ENCODE results near the gene SV2B. TPM values are rescaled to one million over a fixed set of nuclear protein-coding genes. Genes with fewer than 3 reads are reported as not detected.

SV2B gene
- total and polyA plus RNA-seq, 9 of the 15 experiments (the other 6 are each of a cell fraction or from before 2014, with no cell fraction given) = 0.01 to 0.25 (median 0.11) TPM

DNA sequence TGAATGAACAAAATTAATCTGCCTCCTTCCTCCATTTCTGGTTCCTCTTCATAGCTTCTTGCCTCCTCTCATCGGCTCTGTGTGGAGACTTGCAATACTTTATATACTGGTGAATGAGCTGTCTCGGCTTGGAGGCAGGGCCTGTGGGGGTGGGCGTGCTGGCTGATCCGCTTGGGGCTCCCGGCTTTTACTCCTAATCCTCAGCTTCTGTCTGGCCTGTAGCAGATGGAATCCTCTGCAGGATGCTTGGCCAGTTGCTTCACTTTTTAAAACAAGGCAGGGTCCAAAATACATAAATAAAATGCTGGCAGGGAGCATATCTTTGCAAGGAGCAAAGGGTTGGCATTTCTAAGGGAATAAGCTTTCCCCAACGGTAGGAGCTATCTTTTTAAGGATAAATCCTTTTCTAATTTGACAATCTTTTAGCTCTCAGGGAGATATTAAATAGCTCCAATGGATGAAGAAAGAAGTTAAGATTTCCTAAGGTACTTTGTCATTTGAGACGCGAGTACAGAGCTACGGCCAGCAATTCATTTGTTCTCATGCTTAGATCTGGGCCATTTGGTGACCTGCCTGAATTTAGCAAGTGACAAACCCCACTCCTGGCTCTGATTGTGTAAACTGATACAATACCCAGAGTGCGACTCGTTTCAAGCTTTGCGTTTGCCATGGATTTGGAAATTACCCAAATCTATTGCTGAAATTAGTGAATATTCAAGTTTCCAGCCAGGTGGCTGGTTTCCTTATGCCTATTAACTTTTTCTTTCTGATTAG is 18.9 kb downstream of the SV2B start:
- Histone ChIP-seq H3K27me3 (ENCODE audit: control insufficient read depth in 2 of 2, insufficient read depth in 2 of 2, low read length in 2 of 2) (peaks cover 10 to 20% of the 10 kb centered on the region in 2 experiments; a peak in 3 of 5 replicates), H3K27ac (ENCODE audit: extremely low read depth, low read depth, low read length) (no peak overlapping the region), H2AFZ (ENCODE audit: low read depth, low read length) (no peak overlapping the region), H3K4me3 (no peak overlapping the region), H3K4me2 (ENCODE audit: insufficient read depth, low read length) (no peak overlapping the region), H3K79me2 (ENCODE audit: control insufficient read depth, insufficient read depth, low read length) (no peaks in the 10 kb centered on the region), H3K36me3 (ENCODE audit: control insufficient read depth, insufficient read depth, low read length) (no peaks in the 10 kb centered on the region), H3K4me1 (replicated peaks in 1 of 2; ENCODE audit: control insufficient read depth in 2 of 2, insufficient read depth in 2 of 2, low read length in 2 of 2) (no peaks in the 10 kb centered on the region), H3K9me3 (replicated peaks; ENCODE audit: control insufficient read depth, insufficient read depth, low read depth, low read length) (no peaks in the 10 kb centered on the region), H3K9ac (ENCODE audit: insufficient read depth in 1 of 2, low read depth in 2 of 2, low read length in 2 of 2) (no peak overlapping the region), H3K9me1 (ENCODE audit: control insufficient read depth, insufficient read depth, low read length) (no peaks in the 10 kb centered on the region), H4K20me1 (replicated peaks; ENCODE audit: control insufficient read depth, insufficient read depth, low read length) (no peaks in the 10 kb centered on the region)
- TF ChIP-seq GATAD2A (IDR thresholded peaks at IDR 0.05) = no peak
- TF ChIP-seq ZNF707 (CRISPR knock-in tag; conservative IDR thresholded peaks at IDR 0.05) = peak; percentile 80
- no TSS peak for BruUV-seq (replicated peaks)
- ChIA-PET CTCF (ENCODE audit: low intra/inter-chr PET ratio) (no interaction called here), POLR2A (interaction anchor here (1.0 kb wide), 1 partner anchor 8 kb away, joined by 4 read pairs; no protein-coding TSS in a partner anchor)
- no peak for ATAC-seq
- WGBS (ENCODE audit: insufficient coverage, low coverage, missing lambda C conversion rate) = under 1% methylated on average over 12 of the region's 12 CpGs
- intact Hi-C loops (cut with micrococcal nuclease) (no loop called here), in situ Hi-C loops (cut with MboI) (no loop called here)
- no peak for FAIRE-seq
- no peak for DNase-seq (ENCODE audit: extremely low read depth in 1 of 4, low spot score in 3 of 4)

DNA sequence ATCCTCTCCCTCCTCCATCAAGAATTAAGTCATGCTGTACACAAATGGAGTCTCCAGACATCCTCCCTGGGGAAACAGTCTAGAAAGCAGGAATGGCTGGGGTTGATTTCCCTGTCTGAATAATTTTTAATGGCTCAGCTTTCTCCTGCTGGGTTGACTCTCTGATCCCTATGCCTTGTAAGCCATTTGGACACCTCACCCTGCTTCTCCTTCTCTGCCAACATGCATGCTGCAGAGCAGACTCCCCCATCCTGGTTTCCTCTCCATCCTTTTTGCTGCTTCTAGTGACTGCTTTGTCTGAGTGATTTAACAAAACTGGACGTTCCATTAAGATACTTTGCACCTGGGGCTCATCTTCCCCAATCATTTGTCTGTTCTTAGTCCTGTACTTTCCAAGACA is 22.2 kb downstream of the SV2B start:
- H3K9me1 ChIP-seq (ENCODE audit: control insufficient read depth, insufficient read depth, low read length) = no peaks in the 10 kb centered on the region
- no TSS peak for BruUV-seq (replicated peaks)
- H3K4me2 ChIP-seq (ENCODE audit: insufficient read depth, low read length) = no peak overlapping the region
- H3K36me3 ChIP-seq (ENCODE audit: control insufficient read depth, insufficient read depth, low read length) = no peaks in the 10 kb centered on the region
- intact Hi-C loops (cut with micrococcal nuclease) (no loop called here), in situ Hi-C loops (cut with MboI) (no loop called here)
- ChIA-PET POLR2A (interaction anchor here (0.7 kb wide), 1 partner anchor 22 kb away, joined by 3 read pairs; the partner anchor contains the start of gene SV2B), CTCF (ENCODE audit: low intra/inter-chr PET ratio) (no interaction called here)
- TF ChIP-seq ZNF217 (CRISPR knock-in tag; IDR thresholded peaks at IDR 0.05) = no peak
- no peak for TF ChIP-seq RB1 (IDR thresholded peaks at IDR 0.05; ENCODE audit: low read depth)
- TF ChIP-seq ZNF140 (CRISPR knock-in tag; IDR thresholded peaks at IDR 0.05) = no peak
- no peak for TF ChIP-seq U2AF1 (optimal IDR thresholded peaks at IDR 0.05; ENCODE audit: low read depth, low read length)
- TF ChIP-seq, protein P1, sequence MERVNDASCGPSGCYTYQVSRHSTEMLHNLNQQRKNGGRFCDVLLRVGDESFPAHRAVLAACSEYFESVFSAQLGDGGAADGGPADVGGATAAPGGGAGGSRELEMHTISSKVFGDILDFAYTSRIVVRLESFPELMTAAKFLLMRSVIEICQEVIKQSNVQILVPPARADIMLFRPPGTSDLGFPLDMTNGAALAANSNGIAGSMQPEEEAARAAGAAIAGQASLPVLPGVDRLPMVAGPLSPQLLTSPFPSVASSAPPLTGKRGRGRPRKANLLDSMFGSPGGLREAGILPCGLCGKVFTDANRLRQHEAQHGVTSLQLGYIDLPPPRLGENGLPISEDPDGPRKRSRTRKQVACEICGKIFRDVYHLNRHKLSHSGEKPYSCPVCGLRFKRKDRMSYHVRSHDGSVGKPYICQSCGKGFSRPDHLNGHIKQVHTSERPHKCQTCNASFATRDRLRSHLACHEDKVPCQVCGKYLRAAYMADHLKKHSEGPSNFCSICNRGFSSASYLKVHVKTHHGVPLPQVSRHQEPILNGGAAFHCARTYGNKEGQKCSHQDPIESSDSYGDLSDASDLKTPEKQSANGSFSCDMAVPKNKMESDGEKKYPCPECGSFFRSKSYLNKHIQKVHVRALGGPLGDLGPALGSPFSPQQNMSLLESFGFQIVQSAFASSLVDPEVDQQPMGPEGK (CRISPR knock-in tag; IDR thresholded peaks at IDR 0.05; ENCODE audit: borderline replicate concordance) = no peak
- TF ChIP-seq, protein P2, sequence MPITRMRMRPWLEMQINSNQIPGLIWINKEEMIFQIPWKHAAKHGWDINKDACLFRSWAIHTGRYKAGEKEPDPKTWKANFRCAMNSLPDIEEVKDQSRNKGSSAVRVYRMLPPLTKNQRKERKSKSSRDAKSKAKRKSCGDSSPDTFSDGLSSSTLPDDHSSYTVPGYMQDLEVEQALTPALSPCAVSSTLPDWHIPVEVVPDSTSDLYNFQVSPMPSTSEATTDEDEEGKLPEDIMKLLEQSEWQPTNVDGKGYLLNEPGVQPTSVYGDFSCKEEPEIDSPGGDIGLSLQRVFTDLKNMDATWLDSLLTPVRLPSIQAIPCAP (CRISPR knock-in tag; IDR thresholded peaks at IDR 0.05; ENCODE audit: borderline replicate concordance) = no peak
- no peak for TF ChIP-seq KLF1 (tag; IDR thresholded peaks at IDR 0.05)
- TF ChIP-seq ZNF444 (CRISPR knock-in tag; IDR thresholded peaks at IDR 0.05) = no peak
- H3K4me3 ChIP-seq = no peak overlapping the region
- H3K4me1 ChIP-seq (replicated peaks in 1 of 2; ENCODE audit: control insufficient read depth in 2 of 2, insufficient read depth in 2 of 2, low read length in 2 of 2) = no peaks in the 10 kb centered on the region
- DNase-seq (ENCODE audit: extremely low read depth in 1 of 4, low spot score in 3 of 4) (no peak), ATAC-seq (no peak), FAIRE-seq (no peak)
- H3K79me2 ChIP-seq (ENCODE audit: control insufficient read depth, insufficient read depth, low read length) = no peaks in the 10 kb centered on the region
- peaks cover 7 to 16% of the 10 kb centered on the region in 2 experiments; a peak in 3 of 5 replicates for H3K27me3 ChIP-seq (ENCODE audit: control insufficient read depth in 2 of 2, insufficient read depth in 2 of 2, low read length in 2 of 2)
- no peak overlapping the region for H2AFZ ChIP-seq (ENCODE audit: low read depth, low read length)
- no peak overlapping the region for H3K27ac ChIP-seq (ENCODE audit: extremely low read depth, low read depth, low read length)
- H3K9me3 ChIP-seq (replicated peaks; ENCODE audit: control insufficient read depth, insufficient read depth, low read depth, low read length) = no peaks in the 10 kb centered on the region
- H4K20me1 ChIP-seq (replicated peaks; ENCODE audit: control insufficient read depth, insufficient read depth, low read length) = no peaks in the 10 kb centered on the region; the same call in 1 of the 2 replicates
- no peak overlapping the region for H3K9ac ChIP-seq (ENCODE audit: insufficient read depth in 1 of 2, low read depth in 2 of 2, low read length in 2 of 2)
- 5% methylated on average over 1 of the region's 1 CpG for WGBS (ENCODE audit: insufficient coverage, low coverage, missing lambda C conversion rate)

Measured in K562 (cell line).